Endodermal cell (in vitro differentiated cells): Measurements from ENCODE around the gene KLRF1. TPM values are rescaled to one million over a fixed set of nuclear protein-coding genes. Genes with fewer than 3 reads are reported as not detected.

Experiments
- DNase-seq: peaks from one replicate; pipeline ENCODE4 v3.0.0-alpha.2; 2017
- H3K27ac ChIP-seq: 2 replicates; pipeline ENCODE4 v1.5.1; 2013; ENCODE audit warnings: mild to moderate bottlenecking, low read depth, low read length, moderate library complexity
- H3K27me3 ChIP-seq: 2 replicates; pipeline ENCODE4 v1.6.1; 2013; ENCODE audit warnings: mild to moderate bottlenecking, low read length, moderate library complexity; ENCODE audit not compliant: insufficient read depth, control insufficient read depth, poor library complexity, severe bottlenecking
- H3K36me3 ChIP-seq: 2 replicates; pipeline ENCODE4 v1.7.0; 2013; ENCODE audit warnings: mild to moderate bottlenecking, low read length, moderate library complexity; ENCODE audit not compliant: control insufficient read depth, insufficient read depth
- H3K4me1 ChIP-seq: one replicate; pipeline ENCODE4 v1.7.0; 2013; ENCODE audit warnings: low read length; ENCODE audit not compliant: control insufficient read depth, insufficient read depth
- H3K4me3 ChIP-seq: 2 replicates; pipeline ENCODE4 v1.5.1; 2013; ENCODE audit warnings: mild to moderate bottlenecking, low read length, moderate library complexity
- H3K9ac ChIP-seq: 2 replicates; pipeline ENCODE4 v1.6.1; 2013; ENCODE audit warnings: mild to moderate bottlenecking, low read length, moderate library complexity; ENCODE audit not compliant: poor library complexity, severe bottlenecking; ENCODE audit errors: extremely low read depth
- H3K9me3 ChIP-seq: 2 replicates; pipeline ENCODE4 v1.6.1; 2013; ENCODE audit warnings: mild to moderate bottlenecking, low read length, moderate library complexity; ENCODE audit not compliant: control insufficient read depth
- H3K27ac Mint-ChIP-seq: 2 replicates; pipeline ENCODE4 v1.8.0; 2020; ENCODE audit warnings: mixed read lengths
- H3K27me3 Mint-ChIP-seq: 2 replicates; pipeline ENCODE4 v1.8.0; 2021; ENCODE audit warnings: mild to moderate bottlenecking, mixed read lengths; ENCODE audit not compliant: insufficient read depth
- H3K36me3 Mint-ChIP-seq: 2 replicates; pipeline ENCODE4 v1.8.0; 2020; ENCODE audit warnings: low read depth, mixed read lengths
- H3K4me1 Mint-ChIP-seq: 2 replicates; pipeline ENCODE4 v1.8.0; 2020; ENCODE audit warnings: mixed read lengths
- H3K4me3 Mint-ChIP-seq: 2 replicates; pipeline ENCODE4 v1.8.0; 2020; ENCODE audit warnings: mild to moderate bottlenecking, moderate library complexity, mixed read lengths
- H3K9me3 Mint-ChIP-seq: 2 replicates; pipeline ENCODE4 v1.8.0; 2020; ENCODE audit warnings: mild to moderate bottlenecking, mixed read lengths
- CTCF ChIP-seq: fragments of 200-600 bp; sonication (generic); conservative IDR thresholded peaks from 2 replicates; pipeline ENCODE4 v1.5.0; 2021; ENCODE audit warnings: antibody characterized with exemption, mild to moderate bottlenecking
- WGBS, 2 experiments: methylation state at CpG; one replicate each; pipeline versions ENCODE4 v1.1.5 to v1.1.7; 2013; ENCODE audit warnings: missing lambda C conversion rate in 2 of 2, mixed read lengths in 1 of 2; ENCODE audit not compliant: insufficient coverage in 1 of 2, insufficient read length in 1 of 2; 5-methylcytosine and 5-hydroxymethylcytosine counted together
- total RNA-seq, 2 donors: library from RNA; stranded (reverse); fragmentation: NEBNext Ultra II Directional in 1 of 2; extraction: Animal tissue kit (Norgen Biotek cat#: 25700) in 1 of 2; gene quantifications; 2 replicates in 1 of 2; 3 replicates in 1 of 2; pipeline ENCODE4 v1.2.1, GENCODE V29; 2021

Gene KLRF1
- total RNA-seq, 2 donors from 2014 or later = not detected

- no peak overlapping the region for H3K4me3 Mint-ChIP-seq
- DNase-seq = no peak
- no peaks in the 10 kb centered on the region for H3K36me3 ChIP-seq
- no peaks in the 10 kb centered on the region for H3K27me3 ChIP-seq
- peaks cover 13% of the 10 kb centered on the region for H3K4me1 Mint-ChIP-seq
- 92 to 100% methylated on average over 4 of the region's 4 CpGs for WGBS, 2 experiments
- no peak overlapping the region for H3K4me3 ChIP-seq
- H3K36me3 Mint-ChIP-seq = no peaks in the 10 kb centered on the region
- H3K4me1 ChIP-seq = no peaks in the 10 kb centered on the region
- H3K27me3 Mint-ChIP-seq = no peaks in the 10 kb centered on the region
- no peaks in the 10 kb centered on the region for H3K9me3 Mint-ChIP-seq
- no peak overlapping the region for H3K9ac ChIP-seq
- H3K9me3 ChIP-seq = no peaks in the 10 kb centered on the region
- H3K27ac Mint-ChIP-seq = no peak overlapping the region
- no peak for TF ChIP-seq CTCF
- H3K27ac ChIP-seq = no peak overlapping the region
Measured at GRCh38 chr12:9866860-9867269, 39.6 kb downstream of the KLRF1 start.

GRCh38 chr12:9867531-9867930 is 40.2 kb downstream of the KLRF1 start:
- Mint-ChIP-seq H3K27ac (no peak overlapping the region), H3K4me3 (no peak overlapping the region), H3K27me3 (no peaks in the 10 kb centered on the region), H3K9me3 (no peaks in the 10 kb centered on the region), H3K4me1 (peaks cover 19% of the 10 kb centered on the region), H3K36me3 (no peaks in the 10 kb centered on the region)
- H3K36me3 ChIP-seq = no peaks in the 10 kb centered on the region
- no peaks in the 10 kb centered on the region for H3K9me3 ChIP-seq
- no peak for DNase-seq
- H3K9ac ChIP-seq = no peak overlapping the region
- H3K27ac ChIP-seq = no peak overlapping the region
- no peak for TF ChIP-seq CTCF
- no peak overlapping the region for H3K4me3 ChIP-seq
- no peaks in the 10 kb centered on the region for H3K4me1 ChIP-seq
- H3K27me3 ChIP-seq = no peaks in the 10 kb centered on the region
- WGBS, 2 experiments = 93 to 94% methylated on average over 2 to 4 of the region's 4 CpGs

GRCh38 chr12:9868311-9868801 is 41.1 kb downstream of the KLRF1 start:
- Histone ChIP-seq H3K27me3 (no peaks in the 10 kb centered on the region), H3K9me3 (no peaks in the 10 kb centered on the region), H3K36me3 (no peaks in the 10 kb centered on the region), H3K4me1 (no peaks in the 10 kb centered on the region), H3K9ac (no peak overlapping the region), H3K4me3 (no peak overlapping the region), H3K27ac (no peak overlapping the region)
- Mint-ChIP-seq H3K36me3 (no peaks in the 10 kb centered on the region), H3K4me3 (no peak overlapping the region), H3K27ac (no peak overlapping the region), H3K4me1 (peaks cover 21% of the 10 kb centered on the region), H3K27me3 (no peaks in the 10 kb centered on the region), H3K9me3 (no peaks in the 10 kb centered on the region)
- no peak for DNase-seq
- 91 to 97% methylated on average over 7 of the region's 11 CpGs for WGBS, 2 experiments
- no peak for TF ChIP-seq CTCF
